MCF 10A (cell line): Measurements from ENCODE around the gene IL1RAPL2. TPM values are rescaled to one million over a fixed set of nuclear protein-coding genes. Genes with fewer than 3 reads are reported as not detected.
"Not testable (repeated sequence)": the region's sequence is repeated elsewhere in the genome, so short reads cannot be mapped to it uniquely, and the experiment has no call there.

Experiments used
- BruUV-seq: library from RNA; stranded (reverse); fragments of 400-500 nt; replicated peaks from 2 replicates; lab custom pipeline; 2021; lab: Mats Ljungman, UMichigan
- CTCF ChIA-PET: fragments of 300-600 bp; sonication (Branson Sonifier 250); formaldehyde crosslinking; extraction: SDS; loops from one replicate; lab custom pipeline; 2021; ENCODE audit warnings: antibody characterized with exemption, inconsistent platforms; lab: Yijun Ruan, JAX
- POLR2A ChIA-PET: fragments of 300-600, 350-650 bp; sonication (Branson Sonifier 250); formaldehyde crosslinking; extraction: SDS; loops from one replicate; lab custom pipeline; 2020; ENCODE audit warnings: antibody characterized with exemption, inconsistent platforms; lab: Yijun Ruan, JAX
- DNase-seq: peaks from one replicate; pipeline ENCODE4 v3.0.0-alpha.2; 2018; ENCODE audit not compliant: unreplicated experiment
- H3K27ac Mint-ChIP-seq: one replicate; pipeline ENCODE4 v1.8.0; 2022; ENCODE audit warnings: mild to moderate bottlenecking, low read depth, mixed read lengths; ENCODE audit not compliant: unreplicated experiment
- H3K27me3 Mint-ChIP-seq: one replicate; pipeline ENCODE4 v1.8.0; 2022; ENCODE audit warnings: mixed read lengths; ENCODE audit not compliant: insufficient read depth, unreplicated experiment
- H3K36me3 Mint-ChIP-seq: one replicate; pipeline ENCODE4 v1.8.0; 2022; ENCODE audit warnings: mild to moderate bottlenecking, moderate library complexity, mixed read lengths; ENCODE audit not compliant: insufficient read depth, unreplicated experiment
- H3K4me1 Mint-ChIP-seq: one replicate; pipeline ENCODE4 v1.8.0; 2022; ENCODE audit warnings: mixed read lengths; ENCODE audit not compliant: insufficient read depth, unreplicated experiment
- H3K4me3 Mint-ChIP-seq: one replicate; pipeline ENCODE4 v1.8.0; 2022; ENCODE audit warnings: mild to moderate bottlenecking, moderate library complexity, mixed read lengths; ENCODE audit not compliant: unreplicated experiment
- H3K9me3 Mint-ChIP-seq: one replicate; pipeline ENCODE4 v1.8.0; 2022; ENCODE audit warnings: mixed read lengths; ENCODE audit not compliant: unreplicated experiment
- CTCF ChIP-seq: fragments of 200-600 bp; IDR thresholded peaks from one replicate; pipeline ENCODE4 v1.8.0; 2022; ENCODE audit warnings: antibody characterized with exemption, mild to moderate bottlenecking; ENCODE audit not compliant: unreplicated experiment
- intact Hi-C: fragments of 100-400 bp; cut with micrococcal nuclease; formaldehyde crosslinking; loops from 2 replicates; pipeline ENCODE4 v1.14.1; 2022
- total RNA-seq: library from RNA; stranded (reverse); gene quantifications from 2 replicates; pipeline ENCODE4 v1.2.3, GENCODE V29; 2022

IL1RAPL2 gene
- total RNA-seq, 1 experiment from 2014 or later = 4.4 TPM

- intact Hi-C loops = no loop called here
- CTCF ChIA-PET = interaction anchor here (0.7 kb wide), 1 partner anchor 589 kb away, joined by 5 read pairs; no protein-coding TSS in a partner anchor
- no peak for DNase-seq
- BruUV-seq = no TSS peak
- no peaks in the 10 kb centered on the region for H3K4me1 Mint-ChIP-seq
- no peak overlapping the region for H3K27ac Mint-ChIP-seq
- H3K36me3 Mint-ChIP-seq = no peaks in the 10 kb centered on the region
- no peaks in the 10 kb centered on the region for H3K9me3 Mint-ChIP-seq
- peaks cover 26% of the 10 kb centered on the region for H3K27me3 Mint-ChIP-seq
- POLR2A ChIA-PET = no interaction called here
- no peak for TF ChIP-seq CTCF
- no peak overlapping the region for H3K4me3 Mint-ChIP-seq
These were observed 1215.8 kb downstream of the IL1RAPL2 start for GRCh38 chrX:105781804-105782203.

GRCh38 chrX:105796877-105797276 is 1230.9 kb downstream of the IL1RAPL2 start:
- H3K27me3 Mint-ChIP-seq = peaks cover 18% of the 10 kb centered on the region
- H3K4me1 Mint-ChIP-seq, intact Hi-C loops, POLR2A ChIA-PET, H3K9me3 Mint-ChIP-seq, H3K36me3 Mint-ChIP-seq, H3K27ac Mint-ChIP-seq, DNase-seq, H3K4me3 Mint-ChIP-seq, BruUV-seq, CTCF ChIA-PET: not testable (repeated sequence)

GRCh38 chrX:105803891-105804290 is 1237.9 kb downstream of the IL1RAPL2 start:
- no peak overlapping the region for H3K27ac Mint-ChIP-seq
- H3K4me3 Mint-ChIP-seq = no peak overlapping the region
- H3K9me3 Mint-ChIP-seq = peaks cover 17% of the 10 kb centered on the region
- POLR2A ChIA-PET = no interaction called here
- BruUV-seq = no TSS peak
- H3K27me3 Mint-ChIP-seq = no peaks in the 10 kb centered on the region
- CTCF ChIA-PET = interaction anchor here (0.7 kb wide), 1 partner anchor 595 kb away, joined by 3 read pairs; no protein-coding TSS in a partner anchor
- no peaks in the 10 kb centered on the region for H3K36me3 Mint-ChIP-seq
- no peak for TF ChIP-seq CTCF
- intact Hi-C loops = no loop called here
- DNase-seq = no peak
- H3K4me1 Mint-ChIP-seq = no peaks in the 10 kb centered on the region

- H3K4me3 Mint-ChIP-seq, H3K27ac Mint-ChIP-seq, H3K27me3 Mint-ChIP-seq: not testable (repeated sequence)
These were observed 1239.7 kb downstream of the IL1RAPL2 start for GRCh38 chrX:105805655-105806054.

GRCh38 chrX:105816517-105816916 is 1250.5 kb downstream of the IL1RAPL2 start:
- TF ChIP-seq CTCF = no peak
- CTCF ChIA-PET = no interaction called here
- peaks cover 61% of the 10 kb centered on the region for H3K27me3 Mint-ChIP-seq
- no peak overlapping the region for H3K27ac Mint-ChIP-seq
- H3K4me1 Mint-ChIP-seq = no peaks in the 10 kb centered on the region
- no peak overlapping the region for H3K4me3 Mint-ChIP-seq
- no peaks in the 10 kb centered on the region for H3K9me3 Mint-ChIP-seq
- no TSS peak for BruUV-seq
- POLR2A ChIA-PET = no interaction called here
- intact Hi-C loops = no loop called here
- H3K36me3 Mint-ChIP-seq = no peaks in the 10 kb centered on the region
- DNase-seq = no peak

More at GRCh38 chrX:105805655-105806054, 1239.7 kb downstream of the IL1RAPL2 start:
- CTCF ChIA-PET, intact Hi-C loops, DNase-seq, BruUV-seq, H3K4me1 Mint-ChIP-seq, POLR2A ChIA-PET, H3K36me3 Mint-ChIP-seq: not testable (repeated sequence)
- peaks cover 17% of the 10 kb centered on the region for H3K9me3 Mint-ChIP-seq
